ENCODE data around the gene IRS4.
A peak's percentile ranks its signal among the peaks of the same experiment; 100 is the strongest.

IRS4 gene

DNA sequence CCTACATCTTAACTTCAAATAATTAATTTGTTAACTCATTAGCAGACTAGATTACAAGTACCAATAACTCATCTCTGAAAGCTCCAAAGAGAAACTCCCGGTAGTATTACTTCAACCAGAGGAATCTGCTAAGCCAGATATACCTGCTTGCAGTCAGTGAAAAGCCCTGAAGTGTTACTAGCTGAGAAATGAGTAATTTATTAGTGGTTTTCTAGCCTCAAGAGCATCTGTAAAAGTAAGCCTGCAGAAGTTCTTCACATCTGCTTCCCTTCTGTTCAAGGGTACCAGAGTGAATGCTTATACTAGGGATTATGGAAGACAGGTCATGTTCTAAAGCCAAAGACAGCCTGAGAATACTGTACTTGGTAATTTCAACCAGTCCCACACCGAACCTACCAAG lies 34.7 kb downstream of the IRS4 start:
- Histone ChIP-seq H3K27me3 (ENCODE audit: insufficient read depth, low read length, poor library complexity, severe bottlenecking) (no peaks in the 10 kb centered on the region), H2AFZ (ENCODE audit: low read length) (no peak overlapping the region), H3K9me3 (ENCODE audit: insufficient read depth, low read depth, low read length) (no peaks in the 10 kb centered on the region), H3F3A (ENCODE audit: low read depth) (no peaks in the 10 kb centered on the region), H3K9me2 (replicated peaks; ENCODE audit: low read depth, low read length) (no peaks in the 10 kb centered on the region), H3K9ac (ENCODE audit: low read depth, low read length, poor library complexity, severe bottlenecking) (no peak overlapping the region), H3K4me2 (ENCODE audit: low read depth, low read length, poor library complexity, severe bottlenecking) (no peak overlapping the region), H3K79me2 (ENCODE audit: insufficient read depth, low read length) (no peaks in the 10 kb centered on the region), H4K20me1 (ENCODE audit: insufficient read depth, low read length, poor library complexity, severe bottlenecking) (no peaks in the 10 kb centered on the region), H3K36me3 (ENCODE audit: insufficient read depth, low read length) (no peaks in the 10 kb centered on the region), H3K4me1 (ENCODE audit: insufficient read depth, low read length, poor library complexity, severe bottlenecking) (no peaks in the 10 kb centered on the region), H3K4me3 (ENCODE audit: low read length, poor library complexity, severe bottlenecking) (no peak overlapping the region)
- TF ChIP-seq, protein P1, sequence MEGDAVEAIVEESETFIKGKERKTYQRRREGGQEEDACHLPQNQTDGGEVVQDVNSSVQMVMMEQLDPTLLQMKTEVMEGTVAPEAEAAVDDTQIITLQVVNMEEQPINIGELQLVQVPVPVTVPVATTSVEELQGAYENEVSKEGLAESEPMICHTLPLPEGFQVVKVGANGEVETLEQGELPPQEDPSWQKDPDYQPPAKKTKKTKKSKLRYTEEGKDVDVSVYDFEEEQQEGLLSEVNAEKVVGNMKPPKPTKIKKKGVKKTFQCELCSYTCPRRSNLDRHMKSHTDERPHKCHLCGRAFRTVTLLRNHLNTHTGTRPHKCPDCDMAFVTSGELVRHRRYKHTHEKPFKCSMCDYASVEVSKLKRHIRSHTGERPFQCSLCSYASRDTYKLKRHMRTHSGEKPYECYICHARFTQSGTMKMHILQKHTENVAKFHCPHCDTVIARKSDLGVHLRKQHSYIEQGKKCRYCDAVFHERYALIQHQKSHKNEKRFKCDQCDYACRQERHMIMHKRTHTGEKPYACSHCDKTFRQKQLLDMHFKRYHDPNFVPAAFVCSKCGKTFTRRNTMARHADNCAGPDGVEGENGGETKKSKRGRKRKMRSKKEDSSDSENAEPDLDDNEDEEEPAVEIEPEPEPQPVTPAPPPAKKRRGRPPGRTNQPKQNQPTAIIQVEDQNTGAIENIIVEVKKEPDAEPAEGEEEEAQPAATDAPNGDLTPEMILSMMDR (conservative IDR thresholded peaks at IDR 0.05; ENCODE audit: low read length) = no peak
- TF ChIP-seq EZH2phosphoT487 (IDR thresholded peaks at IDR 0.05; ENCODE audit: borderline replicate concordance) = no peak

DNA sequence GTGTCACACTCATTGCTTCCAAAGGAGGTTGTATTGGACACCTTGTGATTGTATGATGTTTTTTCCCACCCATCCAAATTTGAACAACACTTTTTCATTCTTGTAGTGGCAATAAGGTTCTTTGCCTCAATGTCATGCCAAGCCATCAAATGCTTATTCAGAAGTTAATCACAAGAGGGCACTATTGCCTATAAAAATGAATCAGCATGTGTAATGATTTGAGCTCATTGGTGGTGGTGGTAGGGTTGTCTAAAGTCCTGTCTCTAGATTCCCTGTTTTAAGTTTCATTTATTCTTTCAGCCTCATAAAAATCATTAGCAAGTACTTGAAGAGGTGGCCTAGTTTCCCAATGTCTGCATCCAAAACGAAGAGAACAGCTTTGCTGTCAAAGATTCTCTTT lies 37.0 kb downstream of the IRS4 start:
- Histone ChIP-seq H2AFZ (ENCODE audit: low read length) (no peak overlapping the region), H3K27me3 (ENCODE audit: insufficient read depth, low read length, poor library complexity, severe bottlenecking) (no peaks in the 10 kb centered on the region), H3K36me3 (ENCODE audit: insufficient read depth, low read length) (no peaks in the 10 kb centered on the region), H3K4me2 (ENCODE audit: low read depth, low read length, poor library complexity, severe bottlenecking) (no peak overlapping the region), H3K4me1 (ENCODE audit: insufficient read depth, low read length, poor library complexity, severe bottlenecking) (no peaks in the 10 kb centered on the region), H3K9me2 (replicated peaks; ENCODE audit: low read depth, low read length) (no peaks in the 10 kb centered on the region), H3K9me3 (ENCODE audit: insufficient read depth, low read depth, low read length) (no peaks in the 10 kb centered on the region), H3K4me3 (ENCODE audit: low read length, poor library complexity, severe bottlenecking) (no peak overlapping the region), H4K20me1 (ENCODE audit: insufficient read depth, low read length, poor library complexity, severe bottlenecking) (no peaks in the 10 kb centered on the region), H3K79me2 (ENCODE audit: insufficient read depth, low read length) (no peaks in the 10 kb centered on the region), H3K9ac (ENCODE audit: low read depth, low read length, poor library complexity, severe bottlenecking) (no peak overlapping the region), H3F3A (ENCODE audit: low read depth) (no peaks in the 10 kb centered on the region)
- TF ChIP-seq, protein P1 (conservative IDR thresholded peaks at IDR 0.05; ENCODE audit: low read length) = peak; percentile 44
- TF ChIP-seq EZH2phosphoT487 (IDR thresholded peaks at IDR 0.05; ENCODE audit: borderline replicate concordance) = no peak

DNA sequence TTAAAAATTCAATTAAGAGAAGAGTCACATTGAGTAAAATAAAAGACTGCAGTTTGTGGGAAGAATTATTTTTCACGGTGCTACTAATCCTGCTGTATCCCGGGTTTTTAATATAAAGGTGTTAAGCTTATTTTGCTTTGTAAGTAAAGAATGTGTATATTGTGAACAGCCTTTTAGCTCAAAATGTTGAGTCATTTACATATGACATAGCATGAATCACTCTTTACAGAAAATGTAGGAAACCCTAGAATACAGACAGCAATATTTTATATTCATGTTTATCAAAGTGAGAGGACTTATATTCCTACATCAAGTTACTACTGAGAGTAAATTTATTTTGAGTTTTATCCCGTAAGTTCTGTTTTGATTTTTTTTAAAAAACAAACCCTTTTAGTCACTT lies 39.7 kb downstream of the IRS4 start:
- no peaks in the 10 kb centered on the region for H3K36me3 ChIP-seq (ENCODE audit: insufficient read depth, low read length)
- no peaks in the 10 kb centered on the region for H3K9me3 ChIP-seq (ENCODE audit: insufficient read depth, low read depth, low read length)
- no peak overlapping the region for H3K4me3 ChIP-seq (ENCODE audit: low read length, poor library complexity, severe bottlenecking)
- no peaks in the 10 kb centered on the region for H3K9me2 ChIP-seq (replicated peaks; ENCODE audit: low read depth, low read length)
- no peaks in the 10 kb centered on the region for H3K79me2 ChIP-seq (ENCODE audit: insufficient read depth, low read length)
- no peaks in the 10 kb centered on the region for H3K27me3 ChIP-seq (ENCODE audit: insufficient read depth, low read length, poor library complexity, severe bottlenecking)
- H4K20me1 ChIP-seq (ENCODE audit: insufficient read depth, low read length, poor library complexity, severe bottlenecking) = no peaks in the 10 kb centered on the region
- TF ChIP-seq, protein P1 (conservative IDR thresholded peaks at IDR 0.05; ENCODE audit: low read length) = no peak
- TF ChIP-seq EZH2phosphoT487 (IDR thresholded peaks at IDR 0.05; ENCODE audit: borderline replicate concordance) = no peak
- H2AFZ ChIP-seq (ENCODE audit: low read length) = no peak overlapping the region
- no peak overlapping the region for H3K9ac ChIP-seq (ENCODE audit: low read depth, low read length, poor library complexity, severe bottlenecking)
- no peak overlapping the region for H3K4me2 ChIP-seq (ENCODE audit: low read depth, low read length, poor library complexity, severe bottlenecking)
- H3K4me1 ChIP-seq (ENCODE audit: insufficient read depth, low read length, poor library complexity, severe bottlenecking) = no peaks in the 10 kb centered on the region
- no peaks in the 10 kb centered on the region for H3F3A ChIP-seq (ENCODE audit: low read depth)

Measured in Loucy (cell line).